HG03439 (cell line): Measurements from ENCODE around the gene SLC9A9.
"Not testable (repeated sequence)": the region's sequence is repeated elsewhere in the genome, so short reads cannot be mapped to it uniquely, and the experiment has no call there.

Experiments used
- ATAC-seq: cut with Tn5 transposase; IDR thresholded peaks from one replicate; pipeline ENCODE4 v1.9.1; 2021; ENCODE audit warnings: mild to moderate bottlenecking, moderate library complexity; ENCODE audit not compliant: unreplicated experiment

Gene SLC9A9

GRCh38 chr3:143847787-143848631, at the start of gene SLC9A9:
Gene SLC9A9, minus strand, starts transcription at chr3:143848468. Its CDS starts 146 bp downstream, at chr3:143848322.
- peak; percentile 93 for ATAC-seq

GRCh38 chr3:143897576-143898295, 49.5 kb upstream of the SLC9A9 start:
- ATAC-seq: no peak

GRCh38 chr3:143896486-143896885, 48.2 kb upstream of the SLC9A9 start:
- no peak for ATAC-seq

- no peak for ATAC-seq
Measured at GRCh38 chr3:143895805-143896204, 47.5 kb upstream of the SLC9A9 start.

- ATAC-seq: no peak
Measured at GRCh38 chr3:143888846-143889245, 40.6 kb upstream of the SLC9A9 start.

GRCh38 chr3:143888166-143888565, 39.9 kb upstream of the SLC9A9 start:
- no peak for ATAC-seq

GRCh38 chr3:143885780-143886427, 37.6 kb upstream of the SLC9A9 start:
- ATAC-seq: peak; percentile 83

GRCh38 chr3:143884861-143885260, 36.6 kb upstream of the SLC9A9 start:
- ATAC-seq: no peak

- ATAC-seq: no peak
Measured at GRCh38 chr3:143883151-143883550, 34.9 kb upstream of the SLC9A9 start.

- ATAC-seq: no peak
Measured at GRCh38 chr3:143881095-143881494, 32.8 kb upstream of the SLC9A9 start.

- no peak for ATAC-seq
Measured at GRCh38 chr3:143875546-143875945, 27.3 kb upstream of the SLC9A9 start.

- not testable (repeated sequence) for ATAC-seq
Measured at GRCh38 chr3:143873553-143873952, 25.3 kb upstream of the SLC9A9 start.

GRCh38 chr3:143865302-143865701, 17.0 kb upstream of the SLC9A9 start:
- ATAC-seq: no peak

- no peak for ATAC-seq
Measured at GRCh38 chr3:143859465-143860203, 11.4 kb upstream of the SLC9A9 start.

GRCh38 chr3:143856252-143856970, 8.1 kb upstream of the SLC9A9 start:
- ATAC-seq: no peak

GRCh38 chr3:143855183-143855582, 6.9 kb upstream of the SLC9A9 start:
- no peak for ATAC-seq

- ATAC-seq: no peak
Measured at GRCh38 chr3:143851331-143852017, 3.2 kb upstream of the SLC9A9 start.

GRCh38 chr3:143850877-143851276, 2.6 kb upstream of the SLC9A9 start:
- no peak for ATAC-seq

- peak; percentile 47 for ATAC-seq
Measured at GRCh38 chr3:143849854-143850549, 1.7 kb upstream of the SLC9A9 start.
